HG02678 (cell line): ENCODE measurements around the gene EN2.
"Not testable (repeated sequence)": the region's sequence is repeated elsewhere in the genome, so short reads cannot be mapped to it uniquely, and the experiment has no call there.

ENCODE experiments used
- ATAC-seq: cut with Tn5 transposase; IDR thresholded peaks from one replicate; pipeline ENCODE4 v1.9.1; 2021; ENCODE audit warnings: mild to moderate bottlenecking, moderate library complexity; ENCODE audit not compliant: unreplicated experiment

The EN2 gene

DNA sequence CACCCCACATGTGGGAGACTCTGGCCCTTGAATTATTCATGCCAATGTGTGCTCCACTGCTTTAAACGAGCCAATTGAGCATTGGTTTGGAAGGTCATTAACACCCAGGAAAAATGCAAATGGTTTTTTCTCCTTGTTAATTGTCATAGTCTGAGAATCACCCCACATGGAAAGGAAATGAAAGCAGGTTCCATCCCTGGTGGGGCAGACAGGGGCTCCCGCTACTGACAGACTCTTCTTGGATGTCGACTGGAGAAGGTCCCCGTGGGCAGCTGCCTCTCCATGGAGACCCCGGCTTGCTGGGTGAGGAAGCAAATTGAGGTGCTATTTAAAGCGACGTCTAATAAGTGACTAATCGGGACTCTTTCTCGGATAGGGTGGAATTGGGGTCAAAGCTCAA lies 32.0 kb upstream of the EN2 start:
- ATAC-seq = no peak

DNA sequence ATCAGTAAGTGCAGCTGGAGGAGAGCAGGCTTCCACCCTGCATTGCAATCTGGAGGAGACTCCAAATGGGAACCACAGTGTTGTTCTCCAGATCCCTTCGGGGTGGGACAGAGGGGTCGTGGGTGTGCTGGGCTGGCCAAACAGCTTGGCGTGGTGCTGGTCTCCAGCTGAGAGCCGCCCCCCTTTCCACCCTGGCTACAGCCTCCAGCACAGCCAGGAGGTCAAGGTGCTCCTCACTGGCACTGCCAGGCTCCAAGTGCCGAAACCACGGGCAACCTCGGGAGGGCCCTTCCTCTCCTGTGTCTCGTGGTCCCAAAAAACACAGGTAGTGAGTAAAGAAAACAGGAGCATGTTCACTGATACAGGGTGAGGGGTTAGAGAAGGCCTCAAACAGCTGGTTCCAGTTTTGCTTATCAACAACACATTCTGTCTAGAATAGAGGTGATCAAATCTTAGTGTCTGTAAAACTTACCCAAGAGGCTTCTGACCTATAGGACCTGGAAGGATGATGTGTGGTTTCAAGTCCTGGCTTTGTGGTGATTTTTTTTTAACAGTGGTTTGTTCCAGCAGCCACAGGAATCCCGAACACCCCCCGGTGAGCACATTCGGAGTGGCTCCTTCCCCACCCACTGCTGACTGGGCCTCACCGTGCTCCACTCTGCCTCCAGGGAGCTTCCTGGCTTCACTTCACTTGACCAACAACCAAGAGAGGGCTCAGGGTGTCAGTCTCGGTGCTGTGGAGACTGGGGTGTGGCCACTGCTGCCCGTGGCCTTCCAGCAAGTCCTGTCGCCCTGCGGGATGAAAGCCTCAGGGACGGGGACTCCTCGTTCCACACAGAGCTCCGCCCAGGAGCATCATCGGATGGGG lies 31.2 kb upstream of the EN2 start:
- ATAC-seq = no peak

- no peak for ATAC-seq
These were observed 30.4 kb upstream of the EN2 start for GRCh38 chr7:155427411-155428038.

GRCh38 chr7:155428171-155428834 lies 29.6 kb upstream of the EN2 start:
- ATAC-seq = no peak

DNA sequence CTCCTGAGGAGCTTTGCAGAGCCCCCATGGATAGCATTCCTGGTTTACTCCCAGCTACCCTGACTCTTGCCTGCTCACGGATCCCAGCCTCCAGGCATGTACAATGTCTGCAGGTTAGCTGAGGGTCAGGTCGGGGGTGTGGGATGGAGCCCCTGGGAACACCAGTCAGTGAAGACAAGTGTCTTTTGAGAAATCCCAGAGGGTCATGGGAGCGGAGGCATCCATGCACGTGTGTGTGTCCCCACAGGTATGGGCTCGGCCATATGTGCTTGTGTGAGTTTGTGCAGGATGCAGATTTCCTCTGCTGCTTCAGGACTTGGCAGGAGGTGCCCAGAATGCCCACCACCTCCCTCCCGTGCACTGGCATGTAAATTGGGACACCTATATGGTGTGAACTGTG lies 28.3 kb upstream of the EN2 start:
- no peak for ATAC-seq

GRCh38 chr7:155430606-155431005 lies 27.3 kb upstream of the EN2 start:
- no peak for ATAC-seq

- no peak for ATAC-seq
These were observed 26.7 kb upstream of the EN2 start for GRCh38 chr7:155431231-155431630.

DNA sequence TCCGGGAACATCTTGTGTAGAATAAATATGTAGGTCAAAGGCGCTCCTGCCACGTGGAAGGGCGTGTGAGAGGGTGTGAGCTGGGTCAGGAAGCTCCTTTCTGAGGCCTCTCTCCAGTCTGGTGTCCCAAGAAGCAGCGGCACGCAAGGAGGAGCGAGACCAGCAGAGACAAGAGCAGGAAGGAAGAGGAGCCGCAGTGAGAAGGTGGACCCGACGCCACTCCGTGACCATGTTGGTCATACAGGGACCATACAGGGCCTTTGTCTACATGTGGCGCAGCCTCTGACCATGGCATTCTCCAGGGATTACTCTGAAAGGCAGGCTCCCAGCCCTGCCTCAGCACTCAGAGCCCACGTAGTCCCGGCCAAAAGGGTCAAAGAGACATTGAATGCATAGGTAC lies 26.2 kb upstream of the EN2 start:
- ATAC-seq = no peak

- ATAC-seq = no peak
These were observed 22.8 kb upstream of the EN2 start for GRCh38 chr7:155435110-155435509.

DNA sequence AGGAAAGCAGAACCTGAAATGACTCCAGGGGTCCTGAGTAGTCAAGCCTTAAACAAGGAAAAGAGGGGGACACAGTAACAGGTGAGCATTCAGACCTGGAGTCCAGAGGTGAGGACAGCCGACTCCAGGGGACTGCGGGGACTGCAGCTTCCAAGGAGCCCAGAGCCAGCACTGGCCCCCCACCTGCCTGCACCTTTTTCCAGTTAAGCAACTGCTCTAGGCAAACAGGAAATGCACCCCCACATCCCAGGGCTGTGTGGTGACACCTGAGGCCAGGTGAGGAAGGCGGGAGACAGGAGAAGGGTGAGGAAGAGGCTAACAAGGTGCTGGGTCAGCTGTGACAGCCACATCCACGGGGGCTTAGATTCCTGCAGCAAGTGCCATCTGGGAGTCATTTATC lies 20.1 kb upstream of the EN2 start:
- ATAC-seq = no peak

DNA sequence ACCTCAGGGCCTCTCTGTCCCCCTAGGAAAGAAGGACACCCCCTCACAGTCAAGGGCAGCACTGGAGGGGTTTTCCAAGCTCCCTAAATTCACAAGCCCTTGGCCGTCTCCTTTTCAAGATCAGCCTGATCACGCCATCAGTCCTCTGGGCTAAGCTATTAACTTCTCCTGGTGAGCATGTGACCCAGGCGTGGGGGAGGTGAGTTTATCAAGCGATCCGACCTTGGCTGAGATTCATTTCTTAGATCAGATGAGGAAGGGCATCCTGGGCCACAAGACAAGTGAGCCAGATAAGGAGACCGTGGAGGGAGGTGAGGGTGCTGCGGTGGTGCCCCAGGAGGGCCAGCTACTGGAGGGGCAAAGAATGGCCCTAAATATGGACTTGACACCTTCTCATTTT lies 19.2 kb upstream of the EN2 start:
- ATAC-seq = no peak

DNA sequence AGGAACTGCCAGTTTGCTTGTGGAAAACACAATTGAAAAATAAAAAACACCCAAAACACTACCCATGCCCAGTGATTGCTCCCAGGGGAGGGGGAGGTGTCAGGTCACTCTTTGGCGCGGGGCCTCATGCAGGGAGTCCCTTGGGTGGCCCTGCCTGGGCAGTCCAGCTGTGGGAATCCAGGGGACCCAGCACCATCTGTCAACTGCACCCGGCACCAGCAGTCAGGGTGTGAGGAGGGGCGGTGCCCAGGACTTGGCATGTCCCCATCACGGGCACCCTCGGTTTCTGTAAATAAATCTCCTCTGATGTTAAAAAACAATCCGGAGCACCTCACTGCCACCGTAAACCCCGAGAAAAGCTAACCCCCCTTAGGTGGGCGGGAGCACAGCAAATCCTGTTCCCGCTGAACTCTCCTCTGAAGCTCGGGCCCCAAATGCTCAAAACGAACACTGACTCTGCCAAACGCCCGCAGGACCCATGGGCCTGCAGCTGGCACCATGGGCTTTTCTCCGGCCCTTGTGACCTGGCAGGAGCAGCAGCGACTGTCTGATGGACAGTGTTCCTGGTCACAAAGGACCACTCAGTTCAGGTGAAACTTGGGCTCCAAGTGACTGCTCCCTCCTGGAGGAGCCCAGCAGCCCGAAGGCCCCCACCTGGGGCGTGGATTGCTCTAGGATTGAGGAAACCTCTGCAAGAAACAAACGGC lies 18.5 kb upstream of the EN2 start:
- ATAC-seq = no peak

GRCh38 chr7:155440018-155440410 lies 17.9 kb upstream of the EN2 start:
- ATAC-seq = no peak

DNA sequence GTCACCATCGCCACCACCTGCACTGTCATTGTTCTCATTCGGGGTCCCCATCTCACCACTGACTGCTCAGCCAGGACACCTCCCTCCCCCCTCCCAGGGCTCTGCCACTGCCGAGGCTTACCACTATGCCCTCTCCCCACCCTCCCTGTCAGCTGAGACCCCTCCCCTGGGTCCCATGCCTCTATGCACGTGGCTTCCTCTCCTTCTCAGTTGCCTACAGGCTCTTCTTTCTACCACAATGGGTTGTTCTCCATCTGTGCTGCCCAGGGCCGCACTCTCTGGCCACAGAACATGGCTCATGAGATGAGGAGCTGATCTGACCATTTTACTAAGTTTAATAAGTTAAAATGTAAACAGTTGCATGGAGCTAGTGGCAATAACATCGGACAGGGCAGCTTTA lies 16.1 kb upstream of the EN2 start:
- no peak for ATAC-seq

- ATAC-seq = no peak
These were observed 13.2 kb upstream of the EN2 start for GRCh38 chr7:155444746-155445145.

- not testable (repeated sequence) for ATAC-seq
These were observed 12.3 kb upstream of the EN2 start for GRCh38 chr7:155445606-155446005.

DNA sequence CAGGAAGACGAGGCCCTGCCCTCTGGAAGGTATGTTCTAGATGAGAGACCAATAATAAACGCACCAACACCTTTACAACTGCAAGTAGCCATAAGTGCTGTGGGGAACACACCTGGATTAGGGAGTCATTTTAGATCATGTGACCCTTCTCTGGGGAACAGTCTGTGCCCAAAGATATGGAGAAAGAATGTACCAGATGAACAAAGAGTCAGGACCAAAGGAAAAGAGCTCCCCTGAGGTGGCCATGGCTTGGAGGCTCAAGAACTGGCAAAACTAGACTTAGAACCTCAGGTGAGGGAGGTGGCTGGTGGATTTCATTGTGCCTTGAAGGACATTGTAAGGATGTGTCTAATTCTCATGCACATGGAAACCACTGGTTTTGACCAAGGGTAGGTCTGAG lies 10.3 kb upstream of the EN2 start:
- ATAC-seq = no peak

- ATAC-seq = no peak
These were observed 9.3 kb upstream of the EN2 start for GRCh38 chr7:155448632-155449007.

DNA sequence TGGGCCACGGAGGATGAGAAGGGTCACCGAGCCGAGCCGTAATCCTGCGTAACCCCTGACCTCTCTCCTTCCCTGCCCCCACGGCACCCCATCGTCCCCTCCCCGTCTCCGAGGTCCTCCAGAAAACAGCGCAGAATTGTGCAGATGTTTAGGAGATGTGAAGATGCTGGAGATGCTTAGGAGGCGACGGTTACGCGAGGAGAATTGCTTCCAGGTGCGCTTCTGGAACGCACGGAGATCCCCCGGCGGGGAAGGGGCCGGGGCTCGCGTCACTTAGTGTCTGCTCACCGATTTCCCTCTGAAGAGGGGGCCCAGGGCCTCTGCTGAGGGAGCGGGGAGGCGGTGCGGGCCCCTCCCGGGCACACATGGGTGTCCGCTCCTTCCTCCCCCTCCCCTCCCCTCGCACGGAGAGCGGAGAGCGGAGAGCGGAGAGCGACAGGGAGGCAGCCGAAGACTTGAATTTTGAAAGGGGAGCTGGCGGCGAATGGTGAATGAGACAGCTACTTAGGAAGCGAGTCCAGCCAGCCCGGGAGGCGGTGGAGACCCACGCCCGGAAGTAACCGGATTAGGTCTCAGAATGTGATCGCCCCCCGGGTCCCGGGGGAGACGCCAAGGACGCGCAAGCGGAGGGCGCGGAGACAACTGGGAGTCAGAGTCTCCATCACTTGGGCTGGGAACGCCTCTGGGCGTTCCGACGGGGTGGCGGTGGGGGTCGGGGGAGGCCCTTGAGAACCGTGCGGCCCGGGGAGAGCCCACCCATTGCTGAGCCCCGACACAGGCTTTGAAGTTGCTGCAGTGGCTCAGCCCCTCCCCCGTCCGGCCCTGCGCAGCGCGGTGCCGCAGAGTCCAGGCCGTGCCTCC lies 8.7 kb upstream of the EN2 start:
- ATAC-seq = no peak

DNA sequence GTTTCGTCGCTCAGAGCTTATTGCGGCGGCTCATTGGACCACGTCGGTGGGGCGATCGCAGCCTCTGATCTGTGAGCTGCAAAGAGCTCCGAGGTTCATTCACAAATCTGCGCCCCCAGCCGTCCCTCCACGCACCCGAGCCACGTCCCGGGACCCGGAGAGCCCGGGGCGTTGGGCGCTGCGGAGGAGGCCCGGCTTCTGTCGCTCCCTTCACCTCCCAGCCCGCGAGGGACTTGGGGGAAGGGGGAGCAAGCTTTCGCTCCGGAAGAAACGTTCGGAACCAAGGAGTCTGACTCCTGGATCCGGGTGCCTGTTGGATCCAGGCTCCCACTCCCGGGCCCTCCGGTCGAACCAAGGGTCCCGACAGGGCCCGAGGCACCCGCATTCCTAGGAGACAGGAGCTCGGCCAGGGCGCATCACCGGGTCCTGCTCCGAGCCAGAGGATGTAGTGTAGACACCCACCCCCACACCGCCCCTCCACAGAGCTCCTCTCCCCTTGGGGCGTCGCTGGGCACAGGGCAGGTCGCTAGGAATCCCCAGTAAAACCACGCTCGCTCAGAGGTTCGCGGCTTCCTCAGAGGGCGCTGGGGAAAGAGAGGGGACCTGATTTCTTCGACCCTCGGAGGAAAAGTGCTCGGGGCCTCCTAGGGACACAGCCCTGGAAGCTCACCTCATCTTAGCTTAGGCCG lies 7.9 kb upstream of the EN2 start:
- no peak for ATAC-seq
